ENCODE measurements around the gene RPL31.

RPL31 gene

DNA sequence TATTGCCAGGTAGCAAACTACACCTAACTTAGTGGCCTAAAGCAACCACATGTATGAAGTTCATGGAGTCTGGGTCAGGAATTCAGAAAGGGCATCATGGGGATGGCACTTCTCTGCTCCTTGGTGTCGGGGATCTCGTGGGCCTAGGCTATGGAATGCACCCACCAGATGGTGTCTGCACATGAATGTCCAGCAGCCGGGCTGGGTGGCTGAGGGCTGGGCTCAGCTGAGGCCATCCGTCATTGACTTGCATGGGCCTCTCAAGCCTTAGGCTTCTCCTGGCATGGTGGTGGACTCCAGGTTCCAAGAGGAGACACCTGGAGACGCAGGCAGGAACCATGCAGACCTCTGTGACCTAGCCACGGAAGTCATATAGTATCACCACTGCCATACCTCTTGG lies 26.0 kb upstream of the RPL31 start:
- no peak for DNase-seq

DNA sequence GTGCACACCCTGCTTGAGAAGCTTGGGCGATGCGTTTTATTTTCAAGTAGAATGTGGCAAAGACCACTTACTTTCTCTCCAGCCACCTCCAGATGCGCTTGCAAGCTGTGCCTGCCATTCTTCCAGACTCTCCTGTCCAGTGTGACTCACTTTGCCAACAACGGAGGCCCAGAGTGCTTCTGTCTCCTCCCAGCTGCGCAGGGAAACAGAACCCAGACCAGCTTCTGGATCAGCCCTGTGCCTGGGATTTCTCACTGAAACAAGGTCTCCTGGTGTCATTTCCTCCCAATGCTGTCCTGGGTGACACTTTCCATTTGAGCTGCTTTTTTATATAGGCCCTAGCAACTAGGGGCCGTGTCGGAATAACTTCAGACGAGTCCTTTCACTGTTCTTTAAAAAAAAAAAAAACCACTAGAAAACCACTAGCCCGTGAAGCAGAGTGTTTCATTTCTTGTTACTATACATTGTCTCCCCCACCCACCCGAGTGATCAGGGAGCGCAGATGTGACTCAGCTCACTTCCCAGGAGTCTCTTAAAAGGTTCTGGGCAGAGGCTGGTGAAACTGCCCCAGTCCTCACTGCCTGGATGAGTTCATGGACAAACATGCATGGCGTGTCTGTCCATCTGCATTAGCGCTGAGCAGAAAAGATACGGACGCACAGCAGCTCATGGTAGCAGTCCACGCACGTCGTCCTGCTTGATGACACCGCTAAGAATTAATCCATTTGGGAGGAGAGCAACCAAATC lies 25.3 kb upstream of the RPL31 start:
- no peak for DNase-seq

DNA sequence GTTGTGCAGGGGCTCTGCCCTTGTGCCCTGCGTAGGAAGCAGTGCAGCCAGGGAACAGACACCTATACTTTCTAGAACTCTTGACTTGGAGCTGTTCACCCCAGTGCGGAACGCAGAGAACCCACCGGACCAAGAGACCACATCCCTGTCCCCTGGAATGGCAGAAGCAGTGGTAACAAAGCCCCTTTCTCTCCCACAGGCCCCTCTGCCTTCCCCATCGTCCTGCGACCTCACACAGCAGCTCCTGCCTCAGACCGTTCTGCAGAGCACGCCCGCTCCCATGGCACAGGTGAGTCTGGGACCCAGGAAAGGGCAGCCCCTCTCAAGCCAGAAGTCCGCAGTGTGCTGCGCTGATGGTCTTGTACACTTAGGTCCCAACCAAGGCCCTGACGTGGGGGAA lies 24.6 kb upstream of the RPL31 start:
- no peak for DNase-seq

DNA sequence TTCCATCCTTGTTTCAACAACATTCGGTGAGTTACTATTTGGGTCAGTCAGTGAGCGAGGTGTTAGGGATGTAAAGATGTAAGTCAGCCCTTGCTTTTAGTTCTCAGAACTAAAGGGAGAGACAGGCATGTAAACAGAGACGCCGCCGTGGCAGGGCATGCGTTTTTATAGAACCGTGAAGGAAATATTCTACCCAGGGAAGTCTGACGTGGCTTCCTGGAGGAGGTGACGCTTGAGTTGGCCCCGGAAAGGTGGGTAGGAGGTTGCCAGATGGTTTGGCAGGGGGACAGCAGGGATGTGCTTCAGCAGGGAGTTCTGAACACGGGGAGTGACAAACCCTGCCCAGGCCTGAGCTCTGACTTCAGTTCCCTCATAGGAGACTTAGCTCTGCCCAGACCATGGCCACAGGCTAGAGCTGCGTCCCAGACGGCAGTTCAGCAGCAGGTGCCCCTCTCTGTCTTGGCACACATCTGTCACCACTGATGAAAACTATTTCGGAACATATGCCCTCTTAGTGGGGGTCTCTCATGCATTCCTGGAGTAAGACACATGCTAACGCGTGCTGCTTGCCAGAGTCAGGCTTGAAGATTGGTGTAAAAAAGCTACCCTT lies 23.4 kb upstream of the RPL31 start:
- DNase-seq, result no peak

GRCh38 chr2:100980046-100980445 lies 22.0 kb upstream of the RPL31 start:
- no peak for DNase-seq

DNA sequence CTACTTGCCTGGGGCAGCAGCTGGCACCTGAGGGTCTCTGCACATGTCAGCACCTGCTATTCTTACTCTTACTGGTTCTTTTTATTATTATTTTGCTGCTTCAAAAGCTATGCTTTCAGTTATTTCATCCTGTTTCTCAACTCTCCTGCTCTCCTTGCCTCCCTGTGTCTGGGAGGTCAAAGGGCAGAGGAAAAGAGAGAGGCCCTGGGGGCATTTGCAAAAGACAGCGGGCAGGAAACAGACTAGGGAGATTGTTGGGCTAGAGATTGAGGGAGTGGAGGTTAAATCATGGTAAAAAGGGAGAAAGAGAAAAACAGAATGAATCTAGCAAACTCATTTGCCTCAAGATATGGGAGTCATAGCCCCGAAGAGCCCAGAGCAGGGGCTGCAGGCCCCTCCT lies 21.1 kb upstream of the RPL31 start:
- no peak for DNase-seq

- DNase-seq, result no peak
Observed at GRCh38 chr2:100982431-100982861, 19.6 kb upstream of the RPL31 start.

- no peak for DNase-seq
Observed at GRCh38 chr2:100983201-100983600, 18.9 kb upstream of the RPL31 start.

GRCh38 chr2:100983684-100984310 lies 18.3 kb upstream of the RPL31 start:
- no peak for DNase-seq

GRCh38 chr2:100984892-100985307 lies 17.2 kb upstream of the RPL31 start:
- DNase-seq, result peak; percentile 70

GRCh38 chr2:100986157-100986556 lies 15.9 kb upstream of the RPL31 start:
- DNase-seq, result no peak

DNA sequence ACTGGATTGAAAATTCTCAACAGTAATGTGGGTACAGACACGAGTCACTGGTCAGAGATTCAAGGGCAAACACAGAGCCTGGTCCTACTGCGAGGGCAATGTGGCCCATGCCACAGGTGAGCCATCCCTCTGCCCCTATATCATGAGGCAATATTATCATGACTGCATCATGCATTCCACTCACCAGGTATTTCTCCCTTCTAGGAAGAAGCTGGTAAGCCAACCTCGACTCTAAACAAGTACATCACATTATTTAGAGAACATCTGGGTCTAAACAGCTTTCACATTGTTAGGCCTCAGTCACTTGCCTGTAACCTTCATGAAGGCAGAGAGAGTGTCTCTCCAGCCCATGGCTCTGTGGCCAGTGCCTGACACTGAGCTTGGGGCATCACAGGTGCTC lies 14.6 kb upstream of the RPL31 start:
- no peak for DNase-seq

DNA sequence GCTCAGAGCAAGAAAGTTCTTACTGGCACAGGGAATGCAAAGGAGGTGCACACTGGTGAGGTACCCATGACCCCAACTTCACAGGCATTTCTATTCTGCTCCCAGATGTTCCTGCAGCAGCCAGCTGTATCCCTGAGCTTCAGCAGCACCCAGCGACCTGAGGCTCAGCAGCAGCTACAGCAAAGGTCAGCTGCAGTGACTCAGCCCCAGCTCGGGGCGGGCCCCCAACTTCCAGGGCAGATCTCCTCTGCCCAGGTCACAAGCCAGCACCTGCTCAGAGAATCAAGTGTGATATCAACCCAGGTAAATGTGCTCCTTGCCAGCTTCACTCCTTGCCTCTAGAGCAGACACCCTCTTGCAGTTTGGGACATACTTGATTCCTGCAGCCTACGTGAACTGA lies 14.1 kb upstream of the RPL31 start:
- no peak for DNase-seq

- DNase-seq, result no peak
Observed at GRCh38 chr2:100988630-100989417, 13.3 kb upstream of the RPL31 start.

DNA sequence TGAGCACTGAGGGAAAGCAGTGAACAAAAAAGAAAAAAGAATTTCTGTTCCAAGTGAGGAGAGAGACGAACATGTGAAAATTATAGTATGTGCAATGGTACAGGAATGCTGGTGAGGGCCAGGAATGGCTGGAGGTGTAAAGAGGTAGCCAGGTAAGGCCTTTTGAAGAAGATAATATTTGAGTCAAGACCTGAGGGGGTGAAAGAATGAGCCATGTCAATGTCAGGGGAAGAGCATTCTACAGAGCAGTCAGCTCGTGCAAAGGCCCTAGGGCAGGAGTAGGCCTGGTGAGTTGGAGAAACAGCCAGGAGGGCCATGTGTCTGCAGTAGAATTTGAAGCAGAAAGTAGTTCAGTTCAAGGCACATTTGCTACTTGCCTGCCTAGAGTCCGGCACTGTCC lies 12.4 kb upstream of the RPL31 start:
- no peak for DNase-seq

GRCh38 chr2:100990166-100990565 lies 11.9 kb upstream of the RPL31 start:
- DNase-seq, result no peak

DNA sequence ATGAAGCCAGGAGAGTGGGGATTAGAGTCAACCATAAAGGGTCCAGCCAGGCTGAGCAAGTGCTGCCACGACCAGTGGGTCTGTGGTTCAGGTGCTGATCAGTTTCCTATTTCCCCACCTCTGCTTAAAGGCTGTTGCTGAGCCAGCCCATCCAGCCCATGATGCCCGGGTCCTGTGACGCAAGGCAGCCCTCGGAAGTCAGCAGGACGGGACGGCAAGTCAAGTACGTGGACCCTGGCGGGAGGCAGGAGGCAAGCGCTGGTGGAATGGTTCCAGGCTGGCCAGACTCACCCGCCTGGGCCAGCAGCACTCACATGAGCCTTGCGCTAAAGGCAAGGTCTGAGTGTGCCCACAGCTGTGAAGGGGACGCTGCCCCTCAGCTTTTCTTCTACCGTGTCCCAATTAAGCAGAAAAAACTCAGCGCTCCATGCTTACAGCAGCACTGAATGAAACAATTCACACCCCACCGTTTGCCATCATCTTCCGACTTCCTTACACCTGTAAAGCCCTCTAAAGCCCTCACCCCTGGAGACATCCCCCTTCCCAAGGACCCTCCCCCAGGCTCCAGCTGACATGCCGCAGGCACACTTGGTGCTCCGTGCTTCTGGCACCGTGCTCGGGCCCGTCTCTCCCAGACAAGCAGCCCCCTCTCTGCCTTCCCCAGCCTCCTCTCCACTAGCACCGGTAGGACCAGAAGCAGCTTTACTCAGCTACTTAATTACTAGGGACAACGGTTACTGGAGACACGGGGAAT lies 11.3 kb upstream of the RPL31 start:
- no peak for DNase-seq

DNA sequence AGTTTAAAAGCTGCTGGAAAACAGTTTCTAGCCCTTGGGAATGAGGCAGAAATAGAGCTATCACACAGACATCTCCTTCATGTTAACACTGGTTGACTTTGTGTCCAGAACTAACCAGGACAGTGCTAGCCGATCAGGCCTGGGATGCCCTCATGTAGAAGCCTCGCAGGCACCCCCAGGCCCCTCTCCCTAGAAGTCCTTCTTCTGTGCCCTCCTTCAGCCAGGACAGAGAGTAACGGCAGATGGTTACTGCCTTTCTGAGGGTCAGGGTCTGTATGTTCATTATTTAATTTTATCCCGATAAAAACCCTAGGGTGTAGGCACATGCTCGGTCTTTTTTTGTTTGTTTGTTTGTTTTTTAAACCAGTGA lies 10.7 kb upstream of the RPL31 start:
- no peak for DNase-seq

DNA sequence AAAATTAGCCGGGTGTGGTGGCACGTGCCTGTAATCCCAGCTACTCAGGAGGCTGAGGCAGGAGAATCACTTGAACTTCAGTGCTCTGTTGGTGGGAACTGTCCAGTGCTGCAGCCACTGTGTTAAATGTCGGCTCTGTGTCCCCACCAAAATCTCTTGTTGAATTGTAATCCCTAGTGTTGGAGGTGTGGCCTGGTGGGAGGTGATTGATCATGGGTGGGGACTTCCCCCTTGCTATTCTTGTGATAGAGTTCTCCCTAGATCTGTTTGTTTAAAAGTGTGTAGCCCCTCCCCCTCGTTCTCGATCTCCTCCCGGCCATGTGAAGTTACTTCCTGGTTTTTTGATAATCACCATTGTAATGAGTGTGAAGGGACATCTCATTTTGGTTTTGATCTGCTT lies 9.8 kb upstream of the RPL31 start:
- DNase-seq, result no peak

DNA sequence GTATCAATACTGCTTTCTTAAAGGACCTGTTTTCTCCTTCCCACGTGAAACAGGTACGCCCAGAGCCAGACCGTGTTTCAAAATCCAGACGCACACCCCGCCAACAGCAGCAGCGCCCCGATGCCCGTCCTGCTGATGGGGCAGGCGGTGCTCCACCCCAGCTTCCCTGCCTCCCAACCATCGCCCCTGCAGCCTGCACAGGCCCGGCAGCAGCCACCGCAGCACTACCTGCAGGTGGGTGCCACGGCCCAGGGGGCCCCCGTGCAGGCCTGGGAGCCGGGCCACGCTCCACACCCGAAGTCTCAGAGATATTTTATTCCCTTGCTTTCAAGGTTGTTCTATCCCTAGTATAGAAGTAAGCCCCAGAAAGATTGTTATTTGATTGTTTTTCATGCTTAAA lies 8.8 kb upstream of the RPL31 start:
- DNase-seq, result no peak

DNA sequence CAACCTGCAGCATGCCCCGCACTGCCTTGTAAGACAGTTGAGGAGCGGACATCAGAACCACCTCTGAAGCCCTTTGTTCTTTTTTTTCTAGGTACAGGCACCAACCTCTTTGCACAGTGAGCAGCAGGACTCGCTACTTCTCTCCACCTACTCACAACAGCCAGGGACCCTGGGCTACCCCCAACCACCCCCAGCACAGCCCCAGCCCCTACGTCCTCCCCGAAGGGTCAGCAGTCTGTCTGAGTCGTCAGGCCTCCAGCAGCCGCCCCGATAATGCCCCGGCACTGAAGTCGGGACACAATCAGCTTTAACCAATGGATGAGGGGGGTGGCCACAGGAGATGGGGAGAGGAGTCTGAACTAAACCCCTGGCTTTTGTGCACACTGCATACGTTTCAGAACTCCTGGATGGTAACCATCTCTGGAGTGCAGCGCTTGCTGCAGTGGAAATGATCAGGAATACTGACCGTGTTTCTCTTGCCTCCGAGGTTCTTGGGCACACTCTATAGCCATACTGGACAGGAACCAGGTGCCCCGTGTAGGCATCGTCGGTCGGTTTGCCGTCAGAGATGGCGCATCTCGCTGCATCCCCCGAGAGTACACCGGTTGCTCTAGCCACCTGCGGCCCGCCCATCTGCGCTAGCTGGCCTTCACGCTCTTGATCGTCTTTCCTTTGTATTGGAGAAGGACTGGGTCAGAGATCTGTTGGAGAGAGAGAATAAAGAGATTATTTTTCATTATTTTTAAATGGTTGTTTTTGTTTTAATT lies 6.6 kb upstream of the RPL31 start:
- DNase-seq, result no peak

Measured in effector CD4-positive, alpha-beta T cell (primary cell).